ENCODE measurements around the gene IFNAR2. TPM values are rescaled to one million over a fixed set of nuclear protein-coding genes. Genes with fewer than 3 reads are reported as not detected.

Gene IFNAR2
- total RNA-seq (2014; rRNA removed; shearing (Covaris generic)), result 7.9 and 11.9 TPM in 2 replicates
- polyA plus RNA-seq (2015; cell fraction: cytosol; rRNA removed), result 32.5 and 32.7 TPM in 2 replicates
- polyA plus RNA-seq (2015; cell fraction: nucleus; rRNA removed), result 20.6 and 23.8 TPM in 2 replicates

- peak; percentile 56 for DNase-seq (ENCODE audit: low read depth, low spot score)
- in situ Hi-C loops (cut with HindIII; ENCODE audit: low pct_unique_long_range_greater_than_20kb, low sequenced_read_pairs), result no loop called here
Measured at GRCh38 chr21:33229784-33230544, at the start of gene IFNAR2. Gene IFNAR2 (plus strand): TSS chr21:33229938. CDS start chr21:33241923, 11,985 bp downstream.

DNA sequence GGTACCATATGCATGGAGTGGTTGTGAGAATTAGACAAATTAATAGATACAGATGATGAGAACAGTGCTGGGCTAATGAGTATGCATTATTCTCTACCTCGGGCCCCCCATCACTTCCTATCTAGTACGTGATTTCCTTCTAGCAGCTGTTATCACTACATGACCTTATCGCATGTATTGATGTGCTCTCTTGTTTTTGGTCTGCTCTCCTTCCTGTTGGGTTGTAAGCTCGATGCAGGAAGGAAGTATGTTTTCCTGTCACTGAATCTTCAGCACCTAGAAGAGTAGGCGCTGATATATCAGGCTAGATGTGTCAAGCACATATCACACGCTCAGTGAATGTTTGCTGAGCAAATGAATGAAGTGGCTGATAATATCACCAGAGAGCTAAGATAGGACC, 43.9 kb upstream of the IFNAR2 start:
- no peak for DNase-seq (ENCODE audit: low read depth, low spot score)
- in situ Hi-C loops (cut with HindIII; ENCODE audit: low pct_unique_long_range_greater_than_20kb, low sequenced_read_pairs), result no loop called here

DNA sequence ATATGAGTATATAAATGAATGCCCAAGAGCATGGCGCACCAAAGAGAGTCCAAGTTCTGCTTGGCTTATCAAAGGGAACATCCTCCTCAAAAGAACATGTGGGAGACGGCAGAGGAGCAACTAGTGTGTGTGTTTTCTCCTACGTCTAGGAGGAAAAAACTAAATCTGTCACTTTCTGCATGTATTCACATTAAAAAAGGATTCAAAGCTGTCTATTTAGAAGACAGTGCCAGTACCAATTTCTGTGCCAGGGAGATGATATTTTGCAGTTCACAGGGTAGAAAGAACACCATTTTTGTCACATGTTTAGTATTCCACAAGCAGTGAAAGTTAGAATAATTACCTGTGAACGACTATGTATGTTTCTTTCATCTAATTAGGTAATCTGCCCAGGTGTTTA, 42.5 kb upstream of the IFNAR2 start:
- DNase-seq (ENCODE audit: low read depth, low spot score), result no peak
- in situ Hi-C loops (cut with HindIII; ENCODE audit: low pct_unique_long_range_greater_than_20kb, low sequenced_read_pairs), result no loop called here

DNA sequence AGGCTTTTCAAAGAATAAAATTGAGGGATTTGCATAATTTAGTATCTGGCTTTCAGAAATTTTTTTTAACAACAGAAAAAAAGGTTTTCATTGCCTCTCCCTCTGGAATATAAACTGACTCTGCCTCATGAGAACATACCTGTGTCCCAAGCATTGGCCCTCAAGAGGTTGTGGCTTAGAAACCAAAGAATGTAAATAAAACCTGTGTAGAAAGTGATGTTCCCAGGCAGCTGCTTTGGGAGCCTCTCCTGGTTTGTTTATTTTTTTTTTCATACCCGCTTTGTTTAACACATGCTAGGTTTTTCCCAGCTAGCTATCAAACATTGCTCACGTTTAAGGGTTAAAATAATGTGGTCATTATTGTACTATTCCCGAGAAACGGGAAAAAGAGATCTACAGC, 40.5 kb upstream of the IFNAR2 start:
- in situ Hi-C loops (cut with HindIII; ENCODE audit: low pct_unique_long_range_greater_than_20kb, low sequenced_read_pairs), result no loop called here
- no peak for DNase-seq (ENCODE audit: low read depth, low spot score)

DNA sequence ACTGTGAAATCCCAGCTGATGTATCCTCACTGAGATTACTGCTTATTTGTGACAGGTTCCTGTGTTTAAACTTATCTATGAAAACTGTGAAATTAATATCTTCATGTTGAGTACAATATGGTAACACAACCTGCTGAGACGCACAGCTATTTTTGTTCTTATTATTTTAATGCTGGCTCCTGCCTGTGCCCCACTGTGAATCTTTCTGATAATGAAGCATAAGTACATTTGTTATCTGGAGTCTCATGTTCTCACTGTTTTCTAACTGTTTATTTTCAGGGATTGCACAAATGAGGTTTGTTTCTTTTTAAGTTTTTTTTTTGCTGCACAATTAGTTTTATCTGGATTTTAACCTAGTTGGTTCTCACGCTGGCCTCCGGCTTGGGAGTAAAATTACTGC, 39.9 kb upstream of the IFNAR2 start:
- no peak for DNase-seq (ENCODE audit: low read depth, low spot score)
- in situ Hi-C loops (cut with HindIII; ENCODE audit: low pct_unique_long_range_greater_than_20kb, low sequenced_read_pairs), result no loop called here

- in situ Hi-C loops (cut with HindIII; ENCODE audit: low pct_unique_long_range_greater_than_20kb, low sequenced_read_pairs), result no loop called here
Measured at GRCh38 chr21:33196941-33197374, 32.8 kb upstream of the IFNAR2 start.

GRCh38 chr21:33197496-33197895, 32.2 kb upstream of the IFNAR2 start:
- in situ Hi-C loops (cut with HindIII; ENCODE audit: low pct_unique_long_range_greater_than_20kb, low sequenced_read_pairs), result no loop called here
- no peak for DNase-seq (ENCODE audit: low read depth, low spot score)

More at GRCh38 chr21:33196941-33197374, 32.8 kb upstream of the IFNAR2 start:
- DNase-seq (ENCODE audit: low read depth, low spot score), result peak; percentile 78

DNA sequence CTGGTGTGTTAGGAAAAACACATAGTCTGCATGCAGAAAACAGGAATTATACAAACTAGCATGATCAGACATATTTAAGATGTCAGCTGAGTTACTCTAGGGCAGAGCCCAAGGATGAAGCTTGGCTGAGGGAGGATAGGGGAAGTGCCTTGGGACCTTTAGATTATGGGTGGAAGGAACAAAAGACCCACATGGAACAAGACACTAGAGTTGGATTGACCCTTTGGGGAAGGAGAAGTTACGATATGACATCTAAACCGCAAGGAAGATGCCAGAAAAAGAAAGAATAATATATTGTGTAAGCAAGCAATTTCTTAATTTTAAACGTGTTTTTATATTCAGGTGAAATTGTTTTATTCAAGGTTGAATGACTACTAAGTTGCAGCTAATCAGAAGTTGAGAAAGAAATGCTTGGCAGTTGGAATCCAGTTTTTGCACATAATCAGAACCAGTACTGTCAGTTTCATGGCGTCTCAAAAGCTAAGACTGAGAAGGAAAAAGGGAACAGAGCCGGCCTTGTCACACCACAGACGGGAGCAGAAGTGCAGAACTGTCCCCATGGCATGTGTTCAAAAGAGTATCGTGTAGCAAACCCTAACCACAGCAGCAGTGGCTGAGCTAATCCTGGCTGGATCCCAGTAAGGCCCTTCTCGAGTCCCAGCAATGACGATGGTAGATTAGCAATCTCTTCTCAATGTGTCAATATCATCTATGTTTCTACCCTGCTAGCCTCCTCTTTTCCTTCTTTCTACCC, 31.2 kb upstream of the IFNAR2 start:
- in situ Hi-C loops (cut with HindIII; ENCODE audit: low pct_unique_long_range_greater_than_20kb, low sequenced_read_pairs), result no loop called here
- no peak for DNase-seq (ENCODE audit: low read depth, low spot score)

- in situ Hi-C loops (cut with HindIII; ENCODE audit: low pct_unique_long_range_greater_than_20kb, low sequenced_read_pairs), result no loop called here
- no peak for DNase-seq (ENCODE audit: low read depth, low spot score)
Measured at GRCh38 chr21:33199100-33199464, 30.7 kb upstream of the IFNAR2 start.

DNA sequence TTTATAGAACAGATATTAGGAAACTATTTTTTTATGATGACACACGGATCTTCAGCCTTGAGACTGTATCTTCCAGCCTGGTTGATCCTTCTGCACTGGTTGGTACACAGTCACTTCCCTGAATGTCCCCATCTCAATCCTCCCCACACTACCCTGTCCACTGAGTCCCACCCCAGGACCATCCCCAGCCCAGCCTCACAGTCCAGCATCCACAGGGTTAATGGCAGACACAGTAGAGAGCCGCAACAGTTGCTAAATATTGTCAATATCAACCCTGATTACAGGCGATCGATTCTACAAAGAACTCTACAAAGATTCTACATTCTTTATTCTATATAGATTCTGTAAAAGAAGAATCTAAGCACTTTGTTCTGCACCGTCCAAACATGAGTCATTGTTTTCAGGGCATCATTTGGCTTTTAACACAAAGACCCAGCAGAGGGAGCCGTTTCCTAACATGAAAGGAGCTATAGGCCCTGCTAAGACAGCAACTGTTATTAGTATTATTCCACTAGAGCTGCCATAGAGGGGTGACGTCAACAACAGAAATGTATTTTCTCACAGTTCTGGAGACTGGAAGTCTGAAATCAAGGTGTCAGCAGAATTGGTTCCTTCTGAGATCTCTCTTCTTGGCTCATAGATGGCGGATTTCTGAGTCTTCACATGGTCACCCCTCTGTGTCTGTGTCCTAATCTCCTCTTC, 30.1 kb upstream of the IFNAR2 start:
- in situ Hi-C loops (cut with HindIII; ENCODE audit: low pct_unique_long_range_greater_than_20kb, low sequenced_read_pairs), result no loop called here
- peak; percentile 92 for DNase-seq (ENCODE audit: low read depth, low spot score)

DNA sequence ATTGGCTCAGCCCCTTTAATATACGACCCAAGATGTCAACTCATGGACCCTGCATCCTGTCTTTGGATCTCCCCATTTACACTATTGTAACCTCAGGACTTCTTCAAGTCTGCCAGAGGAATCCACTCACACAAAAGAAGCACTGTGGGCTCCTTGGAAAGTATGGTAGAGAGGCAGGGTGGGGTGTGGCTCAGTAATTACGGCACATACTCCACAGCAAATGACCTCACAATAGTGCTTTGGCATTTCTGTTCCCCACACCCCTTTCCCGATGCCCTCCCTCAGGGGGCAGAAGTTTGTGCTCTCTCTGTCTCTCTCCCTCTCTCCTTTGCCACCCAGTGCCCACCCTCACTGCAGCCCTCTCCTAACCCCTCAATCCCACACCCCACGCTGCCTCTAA, 27.8 kb upstream of the IFNAR2 start:
- peak; percentile 10 for DNase-seq (ENCODE audit: low read depth, low spot score)
- in situ Hi-C loops (cut with HindIII; ENCODE audit: low pct_unique_long_range_greater_than_20kb, low sequenced_read_pairs), result no loop called here

- in situ Hi-C loops (cut with HindIII; ENCODE audit: low pct_unique_long_range_greater_than_20kb, low sequenced_read_pairs), result no loop called here
- peak; percentile 18 for DNase-seq (ENCODE audit: low read depth, low spot score)
Measured at GRCh38 chr21:33202464-33203363, 27.0 kb upstream of the IFNAR2 start.

DNA sequence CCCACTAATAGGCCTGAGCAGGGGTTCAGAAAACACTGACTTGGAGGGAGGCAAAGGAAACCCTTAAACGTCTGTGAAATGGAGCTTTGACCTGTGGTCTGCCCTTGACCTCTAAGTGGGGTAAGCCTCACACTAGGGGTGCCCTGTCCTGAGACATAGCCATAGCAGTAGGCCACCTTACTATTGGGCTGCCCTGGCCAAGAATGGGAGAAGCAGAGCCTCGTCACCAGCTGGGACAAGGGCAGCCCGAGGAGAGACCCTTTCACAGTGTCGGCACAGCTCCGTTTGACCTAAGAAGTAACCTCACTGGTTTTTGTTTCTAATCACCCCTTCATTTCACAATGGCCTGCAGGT, 26.4 kb upstream of the IFNAR2 start:
- no peak for DNase-seq (ENCODE audit: low read depth, low spot score)
- in situ Hi-C loops (cut with HindIII; ENCODE audit: low pct_unique_long_range_greater_than_20kb, low sequenced_read_pairs), result no loop called here

DNA sequence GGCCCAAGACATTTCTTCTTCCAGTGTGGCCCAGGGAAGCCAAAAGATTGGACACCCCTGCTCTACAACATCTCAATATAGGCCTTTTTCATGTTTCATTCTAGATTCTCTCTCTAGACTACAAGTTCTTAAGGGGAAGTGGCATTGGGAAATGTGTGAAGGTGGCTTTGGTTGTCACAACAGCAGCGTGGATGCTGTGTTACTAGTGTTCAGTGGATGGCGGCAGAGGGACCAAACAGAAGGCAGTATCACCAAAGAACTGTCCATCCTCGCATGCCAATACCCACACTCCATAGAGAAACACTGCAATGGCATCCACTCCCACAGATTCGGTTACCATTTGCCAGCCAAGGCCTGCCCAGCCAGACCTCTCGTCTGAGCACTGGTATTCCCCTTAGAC, 24.3 kb upstream of the IFNAR2 start:
- in situ Hi-C loops (cut with HindIII; ENCODE audit: low pct_unique_long_range_greater_than_20kb, low sequenced_read_pairs), result no loop called here
- DNase-seq (ENCODE audit: low read depth, low spot score), result no peak

DNA sequence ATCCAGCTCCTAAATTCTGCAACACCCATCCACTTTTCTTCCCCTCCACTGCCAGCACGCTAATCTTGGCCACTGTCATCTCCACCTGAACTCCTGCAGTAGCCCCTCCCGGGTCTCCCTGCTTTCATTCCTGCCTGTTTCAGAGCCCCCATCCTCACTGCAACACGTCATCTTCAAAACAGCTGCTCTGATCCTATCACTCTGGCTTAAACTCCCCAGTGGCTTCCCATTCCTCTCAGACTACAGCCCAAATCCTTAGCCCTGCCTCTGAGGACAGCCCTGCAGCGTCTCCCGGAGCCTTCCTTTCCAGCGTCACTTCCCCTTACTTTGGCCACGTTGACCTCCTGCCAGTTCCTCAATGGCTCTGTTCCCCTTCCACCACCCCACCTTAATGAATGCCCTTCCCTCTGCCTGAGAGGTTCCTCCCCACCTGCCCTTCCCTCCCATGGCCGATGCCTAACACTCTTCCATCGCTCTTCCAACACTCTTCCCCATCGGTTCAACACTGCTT, 22.9 kb upstream of the IFNAR2 start:
- in situ Hi-C loops (cut with HindIII; ENCODE audit: low pct_unique_long_range_greater_than_20kb, low sequenced_read_pairs), result no loop called here
- no peak for DNase-seq (ENCODE audit: low read depth, low spot score)

- in situ Hi-C loops (cut with HindIII; ENCODE audit: low pct_unique_long_range_greater_than_20kb, low sequenced_read_pairs), result no loop called here
- no peak for DNase-seq (ENCODE audit: low read depth, low spot score)
Measured at GRCh38 chr21:33207449-33208149, 22.1 kb upstream of the IFNAR2 start.

- in situ Hi-C loops (cut with HindIII; ENCODE audit: low pct_unique_long_range_greater_than_20kb, low sequenced_read_pairs), result no loop called here
- DNase-seq (ENCODE audit: low read depth, low spot score), result no peak
Measured at GRCh38 chr21:33208534-33208933, 21.2 kb upstream of the IFNAR2 start.
